Fibroblast of lung (primary cell): ENCODE measurements around the gene MAP2K6. TPM values are rescaled to one million over a fixed set of nuclear protein-coding genes. Genes with fewer than 3 reads are reported as not detected.

Experiments used
- DNase-seq, 2 donors: peaks; one replicate each; pipeline versions ENCODE4 v3.0.0 to v3.0.0-alpha.2; 2010; ENCODE audit warnings: low read depth in 2 of 2
- H2AFZ ChIP-seq: 2 replicates; pipeline ENCODE4 v1.5.1; 2012; ENCODE audit warnings: low read length, control low read depth, inconsistent platforms
- H3K27ac ChIP-seq: 2 replicates; pipeline ENCODE4 v1.5.1; 2011; ENCODE audit warnings: low read length, control low read depth; ENCODE audit not compliant: insufficient read depth
- H3K27me3 ChIP-seq: 2 replicates; pipeline ENCODE4 v1.5.1; 2011; ENCODE audit warnings: mild to moderate bottlenecking, low read length; ENCODE audit not compliant: control insufficient read depth, insufficient read depth
- H3K36me3 ChIP-seq: 2 replicates; pipeline ENCODE4 v1.5.1; 2011; ENCODE audit warnings: low read length; ENCODE audit not compliant: control insufficient read depth, insufficient read depth
- H3K4me1 ChIP-seq: 2 replicates; pipeline ENCODE4 v1.5.1; 2011; ENCODE audit warnings: low read length; ENCODE audit not compliant: control insufficient read depth, insufficient read depth; ENCODE audit errors: extremely low read depth
- H3K4me2 ChIP-seq: 2 replicates; pipeline ENCODE4 v1.5.1; 2011; ENCODE audit warnings: low read length, control low read depth; ENCODE audit not compliant: insufficient read depth; ENCODE audit errors: extremely low read depth
- H3K4me3 ChIP-seq, 4 experiments: fragments of 200-600 bp in 1 of 4; sonication (generic) in 1 of 4; replicated peaks in 1 of 4; 2 replicates each; pipeline ENCODE4 v1.5.1; 2011 to 2016; ENCODE audit warnings: low read length in 4 of 4, low read depth in 3 of 4, mild to moderate bottlenecking in 3 of 4, control low read depth in 2 of 4, inconsistent platforms in 1 of 4, mixed read lengths in 1 of 4; ENCODE audit not compliant: insufficient read depth in 1 of 4; ENCODE audit errors: control extremely low read depth in 1 of 4
- H3K79me2 ChIP-seq: 2 replicates; pipeline ENCODE4 v1.5.1; 2012; ENCODE audit warnings: mild to moderate bottlenecking, low read length, inconsistent platforms; ENCODE audit not compliant: control insufficient read depth, insufficient read depth
- H3K9ac ChIP-seq: 2 replicates; pipeline ENCODE4 v1.5.1; 2011; ENCODE audit warnings: mild to moderate bottlenecking, low read length, control low read depth; ENCODE audit not compliant: insufficient read depth
- H3K9me3 ChIP-seq: 2 replicates; pipeline ENCODE4 v1.5.1; 2012; ENCODE audit warnings: low read depth, low read length; ENCODE audit not compliant: control insufficient read depth, insufficient read depth
- H4K20me1 ChIP-seq: 2 replicates; pipeline ENCODE4 v1.5.1; 2011; ENCODE audit warnings: low read length; ENCODE audit not compliant: control insufficient read depth, insufficient read depth; ENCODE audit errors: extremely low read depth
- CTCF ChIP-seq, 2 donors: IDR thresholded peaks in 1 of 2; conservative IDR thresholded peaks in 1 of 2; 1 replicate in 1 of 2; 2 replicates in 1 of 2; pipeline ENCODE4 v1.5.1; 2011 to 2012; ENCODE audit warnings: low read length in 2 of 2, control low read depth in 1 of 2, inconsistent platforms in 1 of 2, low read depth in 1 of 2, mild to moderate bottlenecking in 1 of 2
- EZH2 ChIP-seq: IDR thresholded peaks from 2 replicates; pipeline ENCODE4 v1.5.1; 2012; ENCODE audit warnings: low read length, control low read depth, mild to moderate bottlenecking; ENCODE audit errors: missing control alignments
- polyA plus RNA-seq, 2 donors: library from polyadenylated mRNA; depleted of rRNA in 1 of 2; stranded (reverse) in 1 of 2; unstranded in 1 of 2; fragments of >200 nt; gene quantifications; 2 replicates each; pipeline ENCODE4 v1.2.1, GENCODE V29; 2011 to 2012; ENCODE audit warnings: missing spikeins in 1 of 2
- total RNA-seq: library from RNA; depleted of rRNA; stranded (reverse); fragments of >200 nt; gene quantifications from 2 replicates; pipeline ENCODE4 v1.2.1, GENCODE V29; 2014

MAP2K6 gene
- total and polyA plus RNA-seq, 2 donors (not counting 1 experiment from before 2014, with no cell fraction given), result 2.7 to 39.5 TPM

DNA sequence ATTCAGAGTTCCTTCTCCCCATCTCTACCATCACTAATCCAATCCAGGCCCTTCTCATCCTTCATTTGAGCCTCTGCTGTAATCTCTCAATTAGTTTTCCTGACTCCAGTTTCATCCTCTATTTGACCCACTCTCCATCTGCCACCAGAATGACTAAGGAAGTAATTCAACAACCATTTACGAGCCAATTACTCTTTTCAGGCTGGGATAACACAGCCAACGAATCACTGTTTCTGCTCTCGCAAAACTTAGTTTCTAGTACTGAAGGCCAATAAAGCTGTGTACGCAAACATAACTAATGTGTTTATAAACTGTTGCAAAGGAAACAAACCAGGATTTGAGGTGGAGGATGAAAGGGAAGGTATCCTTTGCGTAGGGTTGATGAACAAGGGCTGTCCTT lies 53.7 kb downstream of the MAP2K6 start:
- Histone ChIP-seq H4K20me1 (no peaks in the 10 kb centered on the region), H3K9ac (no peak overlapping the region), H3K4me2 (no peak overlapping the region), H3K4me3 (no peak overlapping the region), H2AFZ (no peak overlapping the region), H3K27me3 (no peaks in the 10 kb centered on the region), H3K9me3 (no peaks in the 10 kb centered on the region), H3K36me3 (no peaks in the 10 kb centered on the region), H3K27ac (no peak overlapping the region), H3K4me1 (no peaks in the 10 kb centered on the region), H3K79me2 (no peaks in the 10 kb centered on the region)
- TF ChIP-seq CTCF (conservative IDR thresholded peaks at IDR 0.05 in 1 of 2, IDR thresholded peaks at IDR 0.05 in 1 of 2; ENCODE audit: low read depth in 1 of 2, low read length in 2 of 2) (no peak), EZH2 (no peak)
- DNase-seq, result no peak

- no peak for DNase-seq
- peaks cover 4% of the 10 kb centered on the region for H3K4me1 ChIP-seq
- H3K27me3 ChIP-seq, result no peaks in the 10 kb centered on the region
- H4K20me1 ChIP-seq, result no peaks in the 10 kb centered on the region
- H3K4me2 ChIP-seq, result no peak overlapping the region
- H3K9me3 ChIP-seq, result no peaks in the 10 kb centered on the region
- no peak overlapping the region for H3K27ac ChIP-seq
- no peak overlapping the region for H3K9ac ChIP-seq
- no peak for TF ChIP-seq CTCF (conservative IDR thresholded peaks at IDR 0.05 in 1 of 2, IDR thresholded peaks at IDR 0.05 in 1 of 2; ENCODE audit: low read depth in 1 of 2, low read length in 2 of 2)
- no peaks in the 10 kb centered on the region for H3K79me2 ChIP-seq
- no peak overlapping the region for H2AFZ ChIP-seq
- H3K36me3 ChIP-seq, result no peaks in the 10 kb centered on the region
- H3K4me3 ChIP-seq, result no peak overlapping the region
Observed at GRCh38 chr17:69470702-69471101, 56.2 kb downstream of the MAP2K6 start.

GRCh38 chr17:69471406-69471805 lies 56.9 kb downstream of the MAP2K6 start:
- H3K4me2 ChIP-seq, result no peak overlapping the region
- no peak overlapping the region for H3K4me3 ChIP-seq
- peaks cover 4% of the 10 kb centered on the region for H3K4me1 ChIP-seq
- no peaks in the 10 kb centered on the region for H3K9me3 ChIP-seq
- H3K9ac ChIP-seq, result no peak overlapping the region
- no peaks in the 10 kb centered on the region for H4K20me1 ChIP-seq
- H3K27me3 ChIP-seq, result no peaks in the 10 kb centered on the region
- H3K27ac ChIP-seq, result no peak overlapping the region
- no peak for DNase-seq
- no peaks in the 10 kb centered on the region for H3K79me2 ChIP-seq
- H3K36me3 ChIP-seq, result no peaks in the 10 kb centered on the region
- TF ChIP-seq CTCF (conservative IDR thresholded peaks at IDR 0.05 in 1 of 2, IDR thresholded peaks at IDR 0.05 in 1 of 2; ENCODE audit: low read depth in 1 of 2, low read length in 2 of 2) (no peak), EZH2 (no peak)
- H2AFZ ChIP-seq, result no peak overlapping the region
